NCI-H524 (cell line): Measurements from ENCODE around the gene CAMTA1.
A peak's percentile ranks its signal among the peaks of the same experiment; 100 is the strongest.
"Not testable (repeated sequence)": the region's sequence is repeated elsewhere in the genome, so short reads cannot be mapped to it uniquely, and the experiment has no call there.

Experiments
- DNase-seq, 2 experiments: peaks; one replicate each; lab custom pipeline; 2025; lab: John Stamatoyannopoulos, UW

Gene CAMTA1

GRCh38 chr1:7108251-7108650 is 323.0 kb downstream of the CAMTA1 start:
- no peak for DNase-seq

- DNase-seq = no peak
These were observed 324.6 kb downstream of the CAMTA1 start for GRCh38 chr1:7109901-7110300.

DNA sequence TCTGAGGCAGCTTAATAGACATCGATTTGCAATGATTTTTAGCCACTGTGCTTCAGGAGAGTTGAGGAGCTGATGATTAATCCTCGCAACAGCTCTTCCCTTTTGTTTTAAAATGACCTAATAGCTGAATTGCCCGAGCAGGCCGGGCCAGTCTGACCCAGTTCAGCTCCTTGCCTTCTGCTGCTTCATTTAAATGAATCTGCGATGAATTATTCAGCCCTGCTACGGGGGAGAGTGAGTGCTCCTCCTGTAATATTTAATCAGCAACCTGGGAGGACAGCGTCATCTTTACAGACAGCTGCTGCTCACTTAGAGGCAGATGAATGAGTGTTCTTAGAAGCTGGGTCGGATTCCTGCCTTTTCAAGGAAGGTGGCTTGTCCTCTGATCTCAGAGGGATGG is 325.1 kb downstream of the CAMTA1 start:
- DNase-seq = peak; percentile 21 to 63

DNA sequence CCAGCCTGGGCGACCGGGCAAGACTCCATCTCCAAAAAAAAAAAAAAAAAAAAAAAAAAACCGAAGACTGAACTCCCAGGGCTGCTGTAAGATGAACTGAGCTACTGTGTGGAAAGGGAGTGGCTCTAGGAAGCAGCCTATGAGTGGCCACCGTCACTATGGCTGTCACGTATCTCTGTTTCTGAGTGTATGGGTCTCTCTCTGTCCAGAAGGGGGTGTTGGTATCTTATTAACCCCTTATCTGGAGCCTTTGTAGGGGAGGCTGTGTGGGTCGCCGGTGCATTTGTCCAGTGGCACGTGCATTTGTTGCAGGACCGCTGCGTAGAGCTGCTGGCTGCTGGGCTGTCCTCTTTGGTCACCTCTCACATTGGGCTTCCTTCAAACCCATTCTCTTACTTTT is 326.6 kb downstream of the CAMTA1 start:
- no peak for DNase-seq

DNA sequence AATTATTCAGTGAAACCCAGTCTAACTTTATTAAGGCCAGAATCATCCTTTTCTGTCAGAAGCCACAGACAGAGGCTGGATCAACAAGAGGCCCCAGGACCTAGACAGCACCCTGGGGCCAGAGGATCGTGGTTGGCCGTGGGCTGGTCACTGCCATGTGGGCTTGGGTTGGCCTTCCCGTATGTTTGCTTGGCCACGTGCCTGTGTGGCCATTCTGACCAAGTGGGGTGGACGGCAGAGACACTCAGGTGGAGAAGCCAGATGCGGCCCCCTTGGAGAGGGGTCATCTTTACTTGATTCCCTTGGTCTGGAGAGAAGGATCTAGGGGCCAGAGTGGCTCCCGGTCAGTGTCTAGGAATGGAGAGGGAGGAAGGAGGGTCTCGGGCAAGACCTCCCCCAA is 327.9 kb downstream of the CAMTA1 start:
- DNase-seq = no peak

- no peak for DNase-seq
These were observed 328.6 kb downstream of the CAMTA1 start for GRCh38 chr1:7113822-7114221.

DNA sequence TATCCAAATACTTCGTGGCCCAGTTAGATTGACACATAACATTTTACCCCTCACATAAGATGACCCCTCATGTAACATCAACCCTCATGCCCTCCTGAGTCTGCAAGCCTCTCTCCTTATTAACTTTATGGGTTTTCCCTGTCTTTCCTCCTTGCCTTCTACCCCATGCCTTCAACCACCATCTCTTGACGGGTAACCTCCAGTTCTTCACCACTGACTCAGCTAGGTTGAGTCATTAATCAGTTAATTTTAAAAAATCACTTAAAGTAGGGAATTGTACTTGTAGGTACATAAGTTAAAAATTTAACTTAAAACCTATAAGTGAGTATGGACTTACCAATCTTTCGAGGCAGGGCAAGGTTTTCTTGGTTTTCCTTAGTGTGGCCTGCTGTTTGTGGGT is 330.7 kb downstream of the CAMTA1 start:
- no peak for DNase-seq

DNA sequence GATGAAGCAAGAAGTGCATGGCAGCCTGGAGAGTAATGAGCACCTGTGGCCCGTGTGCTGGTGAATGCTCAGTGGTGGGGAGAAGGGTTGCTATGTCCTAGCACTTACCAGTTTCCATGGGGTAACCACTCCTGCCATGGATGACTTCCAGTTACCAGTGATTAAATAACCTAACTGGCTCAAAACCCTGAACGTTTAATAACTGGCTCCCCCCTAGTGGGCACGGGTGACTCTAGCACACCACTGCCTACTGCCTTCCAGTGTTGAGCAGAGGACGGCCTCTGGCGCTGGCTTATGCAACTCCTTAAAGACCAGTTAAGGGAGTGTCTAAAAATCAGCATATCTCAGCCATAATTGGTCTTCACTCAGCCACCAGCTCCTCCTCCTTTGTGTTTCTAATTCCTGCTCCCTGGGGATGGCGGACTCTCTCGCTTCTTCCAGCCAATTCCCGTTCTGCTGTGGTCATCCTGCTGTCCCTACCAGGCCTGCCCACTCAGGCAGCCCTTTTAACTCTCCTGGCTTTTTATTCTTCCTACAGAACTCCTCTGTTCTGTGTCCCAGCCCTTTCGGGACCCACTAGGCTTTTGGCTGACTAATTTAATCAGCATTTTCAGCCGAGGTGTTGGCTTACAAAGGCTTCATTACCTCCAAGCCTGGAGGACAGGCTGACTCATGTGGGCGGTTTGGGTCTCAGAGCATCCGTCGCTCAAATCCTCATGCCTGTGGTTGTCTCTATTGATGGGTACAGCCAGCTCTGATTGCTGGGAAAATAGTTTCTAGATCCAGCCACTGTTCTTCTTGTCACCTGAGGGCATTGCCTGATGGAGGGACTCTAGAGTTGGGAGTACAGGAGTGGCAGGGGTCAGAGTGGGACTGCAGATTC is 332.4 kb downstream of the CAMTA1 start:
- DNase-seq = peak; percentile 36 to 72

GRCh38 chr1:7119156-7119555 is 333.9 kb downstream of the CAMTA1 start:
- DNase-seq = peak; percentile 81 to 92

GRCh38 chr1:7120863-7121621 is 335.8 kb downstream of the CAMTA1 start:
- no peak for DNase-seq

GRCh38 chr1:7121622-7121988 is 336.4 kb downstream of the CAMTA1 start:
- no peak for DNase-seq

DNA sequence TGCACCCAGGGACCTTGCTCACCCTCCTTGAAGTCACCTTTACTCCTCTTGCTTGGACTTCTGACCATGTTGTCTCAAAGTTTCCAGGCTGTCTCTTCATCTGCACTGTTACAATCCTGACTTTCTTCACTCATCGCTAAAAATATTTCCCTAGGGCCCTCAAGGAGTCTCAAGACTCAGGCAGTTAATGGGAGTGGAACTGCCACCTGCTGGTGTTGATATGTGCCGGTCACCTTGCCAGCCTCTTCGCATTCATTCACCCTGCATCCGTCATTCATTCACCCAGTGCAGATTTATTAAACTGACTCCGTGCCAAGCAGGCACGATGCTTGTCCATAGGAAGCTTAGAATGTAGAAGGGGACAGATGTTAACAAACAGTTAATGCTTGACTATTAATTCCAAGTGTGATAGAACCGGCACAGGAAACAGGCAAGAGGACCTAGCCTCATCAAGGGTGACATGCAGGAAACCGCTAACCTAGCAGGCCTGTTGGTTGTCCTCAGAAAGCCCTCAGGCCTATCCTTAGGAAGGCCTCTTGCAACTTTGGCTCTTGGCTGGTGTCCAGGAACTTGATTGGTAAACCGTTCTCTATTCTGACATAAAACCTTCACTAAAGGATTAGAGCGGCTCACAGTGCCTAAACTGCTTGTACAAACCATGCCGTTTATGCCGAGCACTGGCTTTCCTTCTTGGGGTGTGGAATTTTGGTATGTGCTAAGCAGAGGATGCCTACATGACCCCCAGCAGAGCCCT is 342.2 kb downstream of the CAMTA1 start:
- DNase-seq = peak in 1 of 2 experiments; percentile 55

DNA sequence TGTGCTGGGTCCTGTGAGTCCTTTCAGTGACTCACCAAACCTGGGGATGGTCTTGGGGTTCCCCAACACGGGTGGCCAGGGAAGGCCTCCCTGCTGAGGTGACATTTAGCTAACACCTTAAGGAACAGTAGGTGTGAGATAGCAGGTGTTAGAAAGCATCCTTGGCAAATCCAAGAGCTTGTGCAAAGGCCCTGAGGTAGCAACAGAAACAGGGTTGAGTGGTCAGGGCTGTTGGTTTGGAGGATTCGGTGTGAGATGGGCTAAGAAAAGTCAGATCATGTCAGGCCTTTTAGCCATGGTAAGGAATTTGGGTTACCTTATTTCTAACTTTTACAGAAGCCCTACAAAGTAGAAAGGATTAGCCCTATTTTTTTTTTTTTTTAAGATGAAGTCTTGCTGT is 343.0 kb downstream of the CAMTA1 start:
- no peak for DNase-seq

DNA sequence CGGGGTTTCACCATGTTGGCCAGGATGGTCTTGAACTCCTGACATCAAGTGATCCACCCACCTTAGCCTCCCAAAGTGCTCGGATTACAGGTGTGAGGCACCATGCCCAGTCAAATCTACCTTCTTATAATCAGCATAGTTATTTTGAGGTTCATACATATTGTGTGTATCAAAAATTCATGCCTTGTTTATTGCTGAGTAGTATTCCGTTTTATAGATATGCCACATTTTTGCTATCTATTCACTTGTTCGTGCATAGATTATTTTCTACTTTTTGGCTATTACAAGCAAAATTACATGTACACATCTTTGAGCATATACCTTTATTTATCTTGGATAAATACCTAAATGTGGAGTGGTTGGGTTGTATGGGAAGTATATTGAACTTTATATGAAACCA is 344.9 kb downstream of the CAMTA1 start:
- no peak for DNase-seq

GRCh38 chr1:7135493-7135892 is 350.2 kb downstream of the CAMTA1 start:
- no peak for DNase-seq

- DNase-seq = no peak
These were observed 351.1 kb downstream of the CAMTA1 start for GRCh38 chr1:7136166-7136953.

DNA sequence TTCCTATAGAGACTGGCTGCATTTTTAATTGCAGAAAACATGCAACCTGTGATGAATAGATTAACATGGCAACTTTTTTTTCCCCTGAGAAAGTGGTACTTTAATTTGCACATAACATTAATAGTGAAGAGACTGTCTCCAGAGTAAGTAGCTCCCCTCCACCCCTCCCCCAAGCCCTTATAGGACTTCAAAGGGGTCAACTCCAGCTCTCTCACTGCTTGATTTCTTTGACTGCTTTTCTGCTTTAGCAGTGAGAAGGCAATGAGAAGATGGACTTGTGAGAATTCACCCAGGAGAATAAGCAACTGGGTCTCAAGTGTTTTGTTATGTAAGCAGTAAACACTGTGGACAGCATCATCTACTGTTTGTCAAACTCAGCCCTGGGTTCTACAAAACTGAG is 355.0 kb downstream of the CAMTA1 start:
- no peak for DNase-seq

GRCh38 chr1:7145947-7146346 is 360.7 kb downstream of the CAMTA1 start:
- DNase-seq = no peak

GRCh38 chr1:7146710-7147109 is 361.5 kb downstream of the CAMTA1 start:
- no peak for DNase-seq

DNA sequence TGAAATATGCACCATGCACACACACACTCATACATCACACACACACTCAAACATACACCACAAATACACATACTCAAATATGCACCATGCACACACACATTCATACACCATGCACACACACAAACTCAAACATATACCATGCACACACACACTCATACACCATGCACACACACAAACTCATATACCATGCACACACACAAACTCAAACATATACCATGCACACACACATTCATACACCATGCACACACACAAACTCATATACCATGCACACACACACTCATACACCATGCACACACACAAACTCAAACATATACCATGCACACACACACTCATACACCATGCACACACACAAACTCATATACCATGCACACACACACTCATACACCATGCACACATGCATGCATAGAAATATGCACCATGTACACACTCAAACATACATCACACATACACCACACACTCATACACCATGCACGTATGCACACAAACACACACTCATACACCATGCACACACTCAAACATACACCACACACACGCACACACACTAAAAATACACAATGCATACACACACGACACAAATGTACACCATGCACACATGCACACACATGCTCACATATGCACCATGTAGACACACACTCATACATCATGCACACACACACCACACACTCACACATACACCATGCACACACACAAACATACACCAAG is 362.5 kb downstream of the CAMTA1 start:
- DNase-seq = not testable (repeated sequence)
